VCaP (cell line): ENCODE results near the gene RASA2.
"Not testable (repeated sequence)": the region's sequence is repeated elsewhere in the genome, so short reads cannot be mapped to it uniquely, and the experiment has no call there.

ENCODE experiments used
- H3K27ac ChIP-seq: fragments of 450-650 bp; 2 replicates; pipeline ENCODE4 v1.5.1; 2017
- CTCF ChIP-seq: fragments of 450-650 bp; conservative IDR thresholded peaks from 2 replicates; pipeline ENCODE4 v1.5.1; 2017; ENCODE audit warnings: mild to moderate bottlenecking, moderate library complexity

RASA2 gene

GRCh38 chr3:141487521-141488252 lies 860 bp downstream of the RASA2 start:
- H3K27ac ChIP-seq, result peak overlapping the region; percentile 92
- TF ChIP-seq CTCF, result no peak

GRCh38 chr3:141489203-141489602 lies 2.4 kb downstream of the RASA2 start:
- no peak for TF ChIP-seq CTCF
- H3K27ac ChIP-seq, result peak overlapping the region; percentile 92; the same call in 1 of the 2 replicates

- TF ChIP-seq CTCF, result no peak
- H3K27ac ChIP-seq, result no peak overlapping the region
These were observed 4.3 kb downstream of the RASA2 start for GRCh38 chr3:141491081-141491480.

GRCh38 chr3:141491929-141492328 lies 5.1 kb downstream of the RASA2 start:
- TF ChIP-seq CTCF, result no peak

GRCh38 chr3:141493184-141493583 lies 6.4 kb downstream of the RASA2 start:
- no peak for TF ChIP-seq CTCF
- no peak overlapping the region for H3K27ac ChIP-seq

More at GRCh38 chr3:141491929-141492328, 5.1 kb downstream of the RASA2 start:
- H3K27ac ChIP-seq, result no peak overlapping the region

GRCh38 chr3:141497589-141497988 lies 10.8 kb downstream of the RASA2 start:
- not testable (repeated sequence) for H3K27ac ChIP-seq

GRCh38 chr3:141498598-141499223 lies 11.9 kb downstream of the RASA2 start:
- no peak overlapping the region for H3K27ac ChIP-seq
- TF ChIP-seq CTCF, result no peak

- no peak overlapping the region for H3K27ac ChIP-seq
- no peak for TF ChIP-seq CTCF
These were observed 12.5 kb downstream of the RASA2 start for GRCh38 chr3:141499284-141499683.
